GM19455 (cell line): ENCODE measurements around the gene HHAT.

Experiments
- ATAC-seq: cut with Tn5 transposase; IDR thresholded peaks from one replicate; pipeline ENCODE4 v1.9.1; 2021; ENCODE audit not compliant: unreplicated experiment

HHAT gene

GRCh38 chr1:210703593-210703992, 374.9 kb downstream of the HHAT start:
- ATAC-seq = no peak

- ATAC-seq = no peak
Measured at GRCh38 chr1:210705086-210705485, 376.4 kb downstream of the HHAT start.

GRCh38 chr1:210706246-210706645, 377.5 kb downstream of the HHAT start:
- ATAC-seq = no peak

GRCh38 chr1:210707300-210708240, 378.9 kb downstream of the HHAT start:
- no peak for ATAC-seq

GRCh38 chr1:210709701-210710100, 381.0 kb downstream of the HHAT start:
- ATAC-seq = no peak

- no peak for ATAC-seq
Measured at GRCh38 chr1:210711825-210712612, 383.3 kb downstream of the HHAT start.

GRCh38 chr1:210715072-210715471, 386.4 kb downstream of the HHAT start:
- ATAC-seq = no peak

- no peak for ATAC-seq
Measured at GRCh38 chr1:210722410-210723081, 393.8 kb downstream of the HHAT start.

- no peak for ATAC-seq
Measured at GRCh38 chr1:210723646-210724045, 394.9 kb downstream of the HHAT start.

GRCh38 chr1:210724768-210725167, 396.1 kb downstream of the HHAT start:
- no peak for ATAC-seq
